Keratinocyte (primary cell): ENCODE data around the gene ZC3H13.

ENCODE experiments used
- EZH2 ChIP-seq: IDR thresholded peaks from one replicate; pipeline ENCODE4 v1.6.1; 2012; ENCODE audit warnings: inconsistent platforms, mild to moderate bottlenecking, low read length, moderate library complexity
- TF ChIP-seq, protein P1 (sequence below), 3 experiments: IDR thresholded peaks in 1 of 3; conservative IDR thresholded peaks in 1 of 3; optimal IDR thresholded peaks in 1 of 3; 2 replicates in 2 of 3; 3 replicates in 1 of 3; pipeline versions ENCODE3 to v1.5.1; 2011; ENCODE audit warnings: low read length in 3 of 3, mild to moderate bottlenecking in 3 of 3, moderate library complexity in 2 of 3, control low read depth in 1 of 3, inconsistent platforms in 1 of 3; ENCODE audit not compliant: insufficient read depth in 2 of 3; ENCODE audit errors: extremely low read depth in 1 of 3

DNA sequence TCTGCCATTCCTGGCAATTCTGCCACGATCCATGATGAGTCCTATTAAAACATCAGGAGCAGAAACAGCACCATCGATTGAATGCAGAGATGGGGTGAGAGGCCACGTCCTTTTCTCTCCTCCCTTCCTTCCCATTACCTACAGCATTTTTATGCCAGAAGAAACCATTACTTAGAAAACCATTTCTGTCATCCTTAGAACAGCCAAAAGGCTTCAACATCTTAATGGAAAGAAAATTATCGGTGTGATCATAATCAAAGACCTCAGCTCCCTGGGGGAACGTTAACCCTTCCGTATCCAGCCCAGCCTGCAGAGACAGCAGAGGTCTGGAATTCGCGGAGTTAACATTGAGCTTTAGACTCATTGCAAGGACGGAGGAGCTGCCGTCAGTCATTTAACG, 145.0 kb downstream of the ZC3H13 start:
- TF ChIP-seq, protein P1, sequence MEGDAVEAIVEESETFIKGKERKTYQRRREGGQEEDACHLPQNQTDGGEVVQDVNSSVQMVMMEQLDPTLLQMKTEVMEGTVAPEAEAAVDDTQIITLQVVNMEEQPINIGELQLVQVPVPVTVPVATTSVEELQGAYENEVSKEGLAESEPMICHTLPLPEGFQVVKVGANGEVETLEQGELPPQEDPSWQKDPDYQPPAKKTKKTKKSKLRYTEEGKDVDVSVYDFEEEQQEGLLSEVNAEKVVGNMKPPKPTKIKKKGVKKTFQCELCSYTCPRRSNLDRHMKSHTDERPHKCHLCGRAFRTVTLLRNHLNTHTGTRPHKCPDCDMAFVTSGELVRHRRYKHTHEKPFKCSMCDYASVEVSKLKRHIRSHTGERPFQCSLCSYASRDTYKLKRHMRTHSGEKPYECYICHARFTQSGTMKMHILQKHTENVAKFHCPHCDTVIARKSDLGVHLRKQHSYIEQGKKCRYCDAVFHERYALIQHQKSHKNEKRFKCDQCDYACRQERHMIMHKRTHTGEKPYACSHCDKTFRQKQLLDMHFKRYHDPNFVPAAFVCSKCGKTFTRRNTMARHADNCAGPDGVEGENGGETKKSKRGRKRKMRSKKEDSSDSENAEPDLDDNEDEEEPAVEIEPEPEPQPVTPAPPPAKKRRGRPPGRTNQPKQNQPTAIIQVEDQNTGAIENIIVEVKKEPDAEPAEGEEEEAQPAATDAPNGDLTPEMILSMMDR (optimal IDR thresholded peaks at IDR 0.05 in 1 of 3, IDR thresholded peaks at IDR 0.05 in 1 of 3, conservative IDR thresholded peaks at IDR 0.05 in 1 of 3; ENCODE audit: extremely low read depth in 1 of 3, insufficient read depth in 2 of 3, low read length in 3 of 3) = no peak
- TF ChIP-seq EZH2 = no peak
